GM12878 (cell line): Measurements from ENCODE around the gene CAMKK2. TPM values are rescaled to one million over a fixed set of nuclear protein-coding genes. Genes with fewer than 3 reads are reported as not detected.

ENCODE experiments used
- ASH2L ChIP-seq: fragments of 300-600, 200-600 bp; sonication (generic); IDR thresholded peaks from 2 replicates; pipeline ENCODE4 v1.6.1; 2017; ENCODE audit warnings: low read depth, mild to moderate bottlenecking, borderline replicate concordance
- BCLAF1 ChIP-seq: fragments of 450-650 bp; IDR thresholded peaks from 2 replicates; pipeline ENCODE4 v1.6.1; 2017; ENCODE audit warnings: antibody characterized with exemption, mild to moderate bottlenecking, moderate library complexity
- CHD4 ChIP-seq: fragments of 200-600 bp; sonication (generic); IDR thresholded peaks from 2 replicates; pipeline ENCODE4 v1.6.1; 2016; ENCODE audit warnings: mild to moderate bottlenecking
- E2F8 ChIP-seq: fragments of 450-650 bp; IDR thresholded peaks from 2 replicates; pipeline ENCODE4 v1.6.1; 2018; ENCODE audit warnings: mild to moderate bottlenecking, low read depth, moderate library complexity; ENCODE audit not compliant: partially characterized antibody
- HDAC6 ChIP-seq: fragments of 200-600 bp; sonication (generic); IDR thresholded peaks from one replicate; pipeline ENCODE4 v1.8.0; 2017; ENCODE audit warnings: antibody characterized with exemption; ENCODE audit not compliant: unreplicated experiment
- HDGF ChIP-seq: fragments of 450-650 bp; IDR thresholded peaks from 2 replicates; pipeline ENCODE4 v1.6.1; 2016; ENCODE audit warnings: antibody characterized with exemption
- IKZF1 ChIP-seq: fragments of 450-650 bp; conservative IDR thresholded peaks from 2 replicates; pipeline ENCODE4 v1.6.1; 2017; ENCODE audit warnings: antibody characterized with exemption, mild to moderate bottlenecking
- KDM1A ChIP-seq: fragments of 200-600 bp; sonication (generic); IDR thresholded peaks from 2 replicates; pipeline ENCODE4 v1.6.1; 2016; ENCODE audit warnings: borderline replicate concordance
- MAX ChIP-seq: IDR thresholded peaks from 2 replicates; pipeline ENCODE4 v1.6.1; 2012; ENCODE audit warnings: low read depth, low read length, improper control_type of control experiment
- MYC ChIP-seq: IDR thresholded peaks from 2 replicates; pipeline ENCODE4 v1.6.1; 2011; ENCODE audit warnings: mild to moderate bottlenecking, low read length, moderate library complexity, inconsistent platforms; ENCODE audit not compliant: insufficient read depth, insufficient replicate concordance, insufficient read length, severe bottlenecking
- NKRF ChIP-seq: fragments of 450-650 bp; conservative IDR thresholded peaks from 2 replicates; pipeline ENCODE4 v1.6.1; 2017; ENCODE audit warnings: mild to moderate bottlenecking, moderate library complexity
- NR2F1 ChIP-seq: fragments of 450-650 bp; conservative IDR thresholded peaks from 2 replicates; pipeline ENCODE4 v1.6.1; 2017; ENCODE audit warnings: mild to moderate bottlenecking
- POU2F2 ChIP-seq: IDR thresholded peaks from 3 replicates; pipeline ENCODE4 v1.6.1; 2011; ENCODE audit warnings: low read depth, mild to moderate bottlenecking, low read length, borderline replicate concordance
- RAD51 ChIP-seq: fragments of 450-650 bp; IDR thresholded peaks from 2 replicates; pipeline ENCODE4 v1.6.1; 2016; ENCODE audit warnings: moderate library complexity, mild to moderate bottlenecking, inconsistent platforms
- SMARCA5 ChIP-seq: fragments of 450-650 bp; IDR thresholded peaks from 2 replicates; pipeline ENCODE4 v1.6.1; 2017; ENCODE audit warnings: mild to moderate bottlenecking
- ZBED1 ChIP-seq: IDR thresholded peaks from 2 replicates; pipeline ENCODE4 v1.6.1; 2016; ENCODE audit warnings: borderline replicate concordance
- ZBTB40 ChIP-seq: fragments of 450-650 bp; IDR thresholded peaks from 2 replicates; pipeline ENCODE4 v1.6.1; 2016; ENCODE audit warnings: mild to moderate bottlenecking, moderate library complexity, borderline replicate concordance
- polyA plus RNA-seq, 11 experiments: library from polyadenylated mRNA; depleted of rRNA in 4 of 11; unstranded in 6 of 11; stranded (reverse) in 5 of 11; fragments of >200 nt; fragmentation: Nextera tagmentation in 4 of 11; fragmentation: Illumina TruSeq in 1 of 11; extraction: Ambion mirVana in 4 of 11; extraction: Trizol in 1 of 11; gene quantifications; 1 replicate in 1 of 11; 2 replicates in 10 of 11; pipeline versions ENCODE4 v1.2.1 to v1.2.3, GENCODE V29; 2011 to 2016; ENCODE audit warnings: inconsistent platforms in 2 of 11, missing spikeins in 2 of 11, low read depth in 1 of 11
- total RNA-seq, 4 experiments: library from RNA; depleted of rRNA in 3 of 4; stranded (reverse); fragments of >200 nt in 3 of 4; fragmentation: Illumina TruSeq in 1 of 4; extraction: Trizol in 1 of 4; gene quantifications; 2 replicates each; pipeline versions ENCODE4 v1.2.1 to v1.2.3, GENCODE V29; 2013 to 2021

Gene CAMKK2
- total and polyA plus RNA-seq, 10 of the 15 experiments (the other 5 are each of a cell fraction or from before 2014, with no cell fraction given), result 5.2 to 40.6 (median 26.6) TPM

GRCh38 chr12:121295746-121296617 is 527 bp downstream of the CAMKK2 start (continued):
- TF ChIP-seq ZBTB40 (no peak), E2F8 (no peak), HDGF (no peak), MAX (peak; percentile 85; the same call in 1 of the 2 replicates), MYC (peak; percentile 98), IKZF1 (no peak; the same call in 1 of the 2 replicates), NR2F1 (peak; percentile 73), ASH2L (no peak), HDAC6 (no peak), RAD51 (no peak), POU2F2 (no peak), ZBED1 (no peak), SMARCA5 (no peak), KDM1A (no peak), BCLAF1 (no peak), CHD4 (no peak), NKRF (peak; percentile 94)
